HepG2 (cell line): ENCODE data around the gene MYO5B. TPM values are rescaled to one million over a fixed set of nuclear protein-coding genes. Genes with fewer than 3 reads are reported as not detected.

Source experiments
- HIVEP1 ChIP-seq: sonication (generic); formaldehyde crosslinking; IDR thresholded peaks from 2 replicates; pipeline ENCODE4 v1.4.0; 2020; ENCODE audit warnings: mild to moderate bottlenecking, missing genetic modification reagents
- PHB2 ChIP-seq: fragments of 450-650 bp; IDR thresholded peaks from 2 replicates; pipeline ENCODE4 v1.6.1; 2018; ENCODE audit not compliant: partially characterized antibody
- SRSF4 ChIP-seq: fragments of 200-400 bp; formaldehyde crosslinking; IDR thresholded peaks from one replicate; pipeline ENCODE4 v1.6.1; 2018; ENCODE audit warnings: mild to moderate bottlenecking, low read depth, low read length, moderate library complexity; ENCODE audit not compliant: poor library complexity, severe bottlenecking
- ZBTB8A ChIP-seq: sonication (generic); formaldehyde crosslinking; IDR thresholded peaks from 2 replicates; pipeline ENCODE4 v1.4.0; 2020; ENCODE audit warnings: mild to moderate bottlenecking, low read depth, missing genetic modification reagents, borderline replicate concordance
- ZFP36 ChIP-seq: fragments of 150-350 bp; IDR thresholded peaks from 2 replicates; pipeline ENCODE4 v1.6.1; 2018; ENCODE audit warnings: borderline replicate concordance, low read length, low read depth; ENCODE audit not compliant: partially characterized antibody
- ZFP37 ChIP-seq: sonication (generic); formaldehyde crosslinking; IDR thresholded peaks from 2 replicates; pipeline ENCODE4 v1.4.0; 2020; ENCODE audit warnings: missing genetic modification reagents, borderline replicate concordance
- polyA plus RNA-seq, 8 experiments: library from polyadenylated mRNA; depleted of rRNA in 3 of 8; stranded (reverse) in 7 of 8; unstranded in 1 of 8; fragments of >200 nt; fragmentation: Illumina TruSeq in 4 of 8; extraction: Trizol in 4 of 8; gene quantifications; 2 replicates each; pipeline versions ENCODE4 v1.2.1 to v1.2.3, GENCODE V29; 2011 to 2016; ENCODE audit warnings: low read depth in 4 of 8, missing spikeins in 1 of 8, mixed read lengths in 1 of 8; ENCODE audit not compliant: insufficient read depth in 1 of 8
- total RNA-seq, 5 experiments: library from RNA; depleted of rRNA; stranded (reverse); fragments of >200 nt; fragmentation: Illumina TruSeq; extraction: Trizol; gene quantifications; 2 replicates each; pipeline ENCODE4 v1.2.3, GENCODE V29; 2016; ENCODE audit warnings: low read depth in 1 of 5
- TF ChIP-seq, protein P1 (sequence below): IDR thresholded peaks from 2 replicates; pipeline ENCODE4 v1.6.1; 2016; ENCODE audit warnings: missing genetic modification reagents, missing compliant biosample characterization
- TF ChIP-seq, protein P2 (sequence below): sonication (generic); formaldehyde crosslinking; conservative IDR thresholded peaks from 2 replicates; pipeline ENCODE4 v1.4.0; 2020; ENCODE audit warnings: mild to moderate bottlenecking, missing genetic modification reagents, moderate library complexity
- TF ChIP-seq, protein P3 (sequence below): sonication (generic); formaldehyde crosslinking; IDR thresholded peaks from 2 replicates; pipeline ENCODE4 v1.5.0; 2020; ENCODE audit warnings: mild to moderate bottlenecking, missing genetic modification reagents, borderline replicate concordance

MYO5B gene
- total and polyA plus RNA-seq, 2 of the 13 experiments (the other 11 are each of a cell fraction or from before 2014, with no cell fraction given) = 13.1 to 24.0 TPM

DNA sequence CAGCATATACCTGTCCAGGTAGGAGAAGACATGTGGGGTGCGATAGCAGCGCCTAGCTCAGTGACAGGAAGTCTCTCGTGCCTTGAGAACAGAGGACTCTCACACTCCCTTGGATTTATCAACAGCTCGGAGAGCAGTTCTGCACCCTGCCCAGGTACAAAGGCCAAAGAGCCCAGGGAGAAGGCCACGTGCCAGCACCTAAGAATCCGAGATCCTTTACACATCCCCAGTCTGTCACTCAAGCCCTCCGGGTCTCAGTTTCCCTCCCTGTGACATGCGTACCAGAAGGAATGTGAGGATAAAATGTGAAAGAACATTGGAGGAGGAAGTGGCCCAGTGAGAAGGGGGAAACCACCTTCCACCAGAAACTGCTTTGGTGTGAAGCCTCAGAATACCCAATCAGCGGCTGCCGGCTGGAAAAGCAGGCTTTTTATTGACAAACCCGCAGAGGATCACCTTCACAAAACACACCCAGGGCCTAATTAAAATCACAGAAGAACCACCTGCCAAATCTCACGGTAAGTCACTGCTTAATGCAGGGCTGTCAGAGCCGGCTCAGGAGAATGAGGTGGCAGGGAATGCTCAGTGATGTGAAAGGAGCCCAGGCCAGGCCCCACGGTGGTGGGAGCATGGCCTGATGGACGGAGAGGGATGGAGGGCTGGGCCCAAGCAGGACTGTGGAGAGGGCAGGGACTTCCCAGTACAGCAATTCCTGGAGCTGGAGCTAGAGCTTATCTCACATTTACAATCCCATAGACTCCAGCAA lies 66.3 kb downstream of the MYO5B start (continued):
- TF ChIP-seq, protein P1, sequence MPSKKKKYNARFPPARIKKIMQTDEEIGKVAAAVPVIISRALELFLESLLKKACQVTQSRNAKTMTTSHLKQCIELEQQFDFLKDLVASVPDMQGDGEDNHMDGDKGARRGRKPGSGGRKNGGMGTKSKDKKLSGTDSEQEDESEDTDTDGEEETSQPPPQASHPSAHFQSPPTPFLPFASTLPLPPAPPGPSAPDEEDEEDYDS = no peak
- TF ChIP-seq ZBTB8A (no peak), HIVEP1 (CRISPR knock-in tag) (0 out of 2 replicates have a peak, but pooled peaks have one; percentile 35), ZFP37 (no peak), PHB2 (no peak), SRSF4 (no peak), ZFP36 (no peak)
- TF ChIP-seq, protein P2, sequence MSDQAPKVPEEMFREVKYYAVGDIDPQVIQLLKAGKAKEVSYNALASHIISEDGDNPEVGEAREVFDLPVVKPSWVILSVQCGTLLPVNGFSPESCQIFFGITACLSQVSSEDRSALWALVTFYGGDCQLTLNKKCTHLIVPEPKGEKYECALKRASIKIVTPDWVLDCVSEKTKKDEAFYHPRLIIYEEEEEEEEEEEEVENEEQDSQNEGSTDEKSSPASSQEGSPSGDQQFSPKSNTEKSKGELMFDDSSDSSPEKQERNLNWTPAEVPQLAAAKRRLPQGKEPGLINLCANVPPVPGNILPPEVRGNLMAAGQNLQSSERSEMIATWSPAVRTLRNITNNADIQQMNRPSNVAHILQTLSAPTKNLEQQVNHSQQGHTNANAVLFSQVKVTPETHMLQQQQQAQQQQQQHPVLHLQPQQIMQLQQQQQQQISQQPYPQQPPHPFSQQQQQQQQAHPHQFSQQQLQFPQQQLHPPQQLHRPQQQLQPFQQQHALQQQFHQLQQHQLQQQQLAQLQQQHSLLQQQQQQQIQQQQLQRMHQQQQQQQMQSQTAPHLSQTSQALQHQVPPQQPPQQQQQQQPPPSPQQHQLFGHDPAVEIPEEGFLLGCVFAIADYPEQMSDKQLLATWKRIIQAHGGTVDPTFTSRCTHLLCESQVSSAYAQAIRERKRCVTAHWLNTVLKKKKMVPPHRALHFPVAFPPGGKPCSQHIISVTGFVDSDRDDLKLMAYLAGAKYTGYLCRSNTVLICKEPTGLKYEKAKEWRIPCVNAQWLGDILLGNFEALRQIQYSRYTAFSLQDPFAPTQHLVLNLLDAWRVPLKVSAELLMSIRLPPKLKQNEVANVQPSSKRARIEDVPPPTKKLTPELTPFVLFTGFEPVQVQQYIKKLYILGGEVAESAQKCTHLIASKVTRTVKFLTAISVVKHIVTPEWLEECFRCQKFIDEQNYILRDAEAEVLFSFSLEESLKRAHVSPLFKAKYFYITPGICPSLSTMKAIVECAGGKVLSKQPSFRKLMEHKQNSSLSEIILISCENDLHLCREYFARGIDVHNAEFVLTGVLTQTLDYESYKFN (CRISPR knock-in tag) = 0 out of 2 replicates have a peak, but pooled peaks have one; percentile 28
- TF ChIP-seq, protein P3, sequence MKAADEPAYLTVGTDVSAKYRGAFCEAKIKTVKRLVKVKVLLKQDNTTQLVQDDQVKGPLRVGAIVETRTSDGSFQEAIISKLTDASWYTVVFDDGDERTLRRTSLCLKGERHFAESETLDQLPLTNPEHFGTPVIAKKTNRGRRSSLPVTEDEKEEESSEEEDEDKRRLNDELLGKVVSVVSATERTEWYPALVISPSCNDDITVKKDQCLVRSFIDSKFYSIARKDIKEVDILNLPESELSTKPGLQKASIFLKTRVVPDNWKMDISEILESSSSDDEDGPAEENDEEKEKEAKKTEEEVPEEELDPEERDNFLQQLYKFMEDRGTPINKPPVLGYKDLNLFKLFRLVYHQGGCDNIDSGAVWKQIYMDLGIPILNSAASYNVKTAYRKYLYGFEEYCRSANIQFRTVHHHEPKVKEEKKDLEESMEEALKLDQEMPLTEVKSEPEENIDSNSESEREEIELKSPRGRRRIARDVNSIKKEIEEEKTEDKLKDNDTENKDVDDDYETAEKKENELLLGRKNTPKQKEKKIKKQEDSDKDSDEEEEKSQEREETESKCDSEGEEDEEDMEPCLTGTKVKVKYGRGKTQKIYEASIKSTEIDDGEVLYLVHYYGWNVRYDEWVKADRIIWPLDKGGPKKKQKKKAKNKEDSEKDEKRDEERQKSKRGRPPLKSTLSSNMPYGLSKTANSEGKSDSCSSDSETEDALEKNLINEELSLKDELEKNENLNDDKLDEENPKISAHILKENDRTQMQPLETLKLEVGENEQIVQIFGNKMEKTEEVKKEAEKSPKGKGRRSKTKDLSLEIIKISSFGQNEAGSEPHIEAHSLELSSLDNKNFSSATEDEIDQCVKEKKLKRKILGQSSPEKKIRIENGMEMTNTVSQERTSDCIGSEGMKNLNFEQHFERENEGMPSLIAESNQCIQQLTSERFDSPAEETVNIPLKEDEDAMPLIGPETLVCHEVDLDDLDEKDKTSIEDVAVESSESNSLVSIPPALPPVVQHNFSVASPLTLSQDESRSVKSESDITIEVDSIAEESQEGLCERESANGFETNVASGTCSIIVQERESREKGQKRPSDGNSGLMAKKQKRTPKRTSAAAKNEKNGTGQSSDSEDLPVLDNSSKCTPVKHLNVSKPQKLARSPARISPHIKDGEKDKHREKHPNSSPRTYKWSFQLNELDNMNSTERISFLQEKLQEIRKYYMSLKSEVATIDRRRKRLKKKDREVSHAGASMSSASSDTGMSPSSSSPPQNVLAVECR (CRISPR knock-in tag) = 0 out of 2 replicates have a peak, but pooled peaks have one; percentile 16
